SK-N-SH treated with all-trans-retinoic acid at 6 μM for 48 hours (cell line): Measurements from ENCODE around the gene SLC1A7.

Experiments used
- ATAC-seq: fragments of 200-7000 bp; cut with Tn5 transposase; 3 replicates; pipeline ENCODE4 v1.9.1; 2020; ENCODE audit warnings: mild to moderate bottlenecking, moderate library complexity
- BACH2 ChIP-seq: fragments of 250-450 bp; sonication (Bioruptor Pico); IDR thresholded peaks from 2 replicates; pipeline ENCODE4 v1.9.0; 2021; ENCODE audit warnings: mild to moderate bottlenecking, borderline replicate concordance
- CSRNP3 ChIP-seq: fragments of 250-450 bp; sonication (Bioruptor Pico); IDR thresholded peaks from 2 replicates; pipeline ENCODE4 v1.5.1; 2021; ENCODE audit warnings: mild to moderate bottlenecking, moderate library complexity
- ESRRG ChIP-seq: fragments of 250-450 bp; sonication (Bioruptor Pico); IDR thresholded peaks from 2 replicates; pipeline ENCODE4 v1.6.1; 2021; ENCODE audit warnings: mild to moderate bottlenecking
- GLIS3 ChIP-seq: fragments of 250-450 bp; sonication (Bioruptor Pico); IDR thresholded peaks from 2 replicates; pipeline ENCODE4 v1.5.0; 2020; ENCODE audit warnings: mild to moderate bottlenecking, moderate library complexity
- OSR1 ChIP-seq: fragments of 250-450 bp; sonication (Bioruptor Pico); IDR thresholded peaks from 2 replicates; pipeline ENCODE4 v1.8.0; 2022; ENCODE audit warnings: moderate library complexity, mild to moderate bottlenecking, inconsistent platforms
- PPARA ChIP-seq: fragments of 250-450 bp; sonication (Bioruptor Pico); IDR thresholded peaks from 2 replicates; pipeline ENCODE4 v1.5.0; 2020; ENCODE audit warnings: mild to moderate bottlenecking, borderline replicate concordance
- RARB ChIP-seq: fragments of 250-450 bp; sonication (Bioruptor Pico); IDR thresholded peaks from 2 replicates; pipeline ENCODE4 v1.8.0; 2021; ENCODE audit warnings: mild to moderate bottlenecking, moderate library complexity
- SNAI2 ChIP-seq: fragments of 250-450 bp; sonication (Bioruptor Pico); IDR thresholded peaks from 2 replicates; pipeline ENCODE4 v1.5.0; 2020; ENCODE audit warnings: mild to moderate bottlenecking, moderate library complexity
- TCF4 ChIP-seq: fragments of 250-450 bp; sonication (Bioruptor Pico); IDR thresholded peaks from 2 replicates; pipeline ENCODE4 v1.8.0; 2021; ENCODE audit warnings: mild to moderate bottlenecking, moderate library complexity, borderline replicate concordance
- TOX ChIP-seq: fragments of 250-450 bp; sonication (Bioruptor Pico); IDR thresholded peaks from 2 replicates; pipeline ENCODE4 v1.8.0; 2021; ENCODE audit warnings: mild to moderate bottlenecking, moderate library complexity, borderline replicate concordance
- TSHZ2 ChIP-seq: fragments of 250-450 bp; sonication (Bioruptor Pico); IDR thresholded peaks from 2 replicates; pipeline ENCODE4 v1.5.0; 2020; ENCODE audit warnings: mild to moderate bottlenecking, moderate library complexity
- ZC3H10 ChIP-seq: fragments of 250-450 bp; sonication (Bioruptor Pico); IDR thresholded peaks from 2 replicates; pipeline ENCODE4 v1.5.1; 2021; ENCODE audit warnings: mild to moderate bottlenecking, moderate library complexity
- ZFP30 ChIP-seq: fragments of 450-650 bp; formaldehyde crosslinking; IDR thresholded peaks from 2 replicates; pipeline ENCODE4 v1.5.0; 2022; ENCODE audit warnings: mild to moderate bottlenecking, moderate library complexity
- ZNF565 ChIP-seq: fragments of 450-650 bp; formaldehyde crosslinking; conservative IDR thresholded peaks from 2 replicates; pipeline ENCODE4 v1.5.0; 2020; ENCODE audit warnings: low read depth, mild to moderate bottlenecking, moderate library complexity
- ZNF70 ChIP-seq: fragments of 450-650 bp; formaldehyde crosslinking; IDR thresholded peaks from 2 replicates; pipeline ENCODE4 v1.5.0; 2020; ENCODE audit warnings: mild to moderate bottlenecking, moderate library complexity
- ZNF8 ChIP-seq: fragments of 450-650 bp; formaldehyde crosslinking; IDR thresholded peaks from 2 replicates; pipeline ENCODE4 v1.5.0; 2020; ENCODE audit warnings: mild to moderate bottlenecking, moderate library complexity
- TF ChIP-seq, protein P1 (sequence below): fragments of 250-450 bp; sonication (Bioruptor Pico); IDR thresholded peaks from 2 replicates; pipeline ENCODE4 v1.5.1; 2020; ENCODE audit warnings: low read depth, mild to moderate bottlenecking, moderate library complexity

Gene SLC1A7

DNA sequence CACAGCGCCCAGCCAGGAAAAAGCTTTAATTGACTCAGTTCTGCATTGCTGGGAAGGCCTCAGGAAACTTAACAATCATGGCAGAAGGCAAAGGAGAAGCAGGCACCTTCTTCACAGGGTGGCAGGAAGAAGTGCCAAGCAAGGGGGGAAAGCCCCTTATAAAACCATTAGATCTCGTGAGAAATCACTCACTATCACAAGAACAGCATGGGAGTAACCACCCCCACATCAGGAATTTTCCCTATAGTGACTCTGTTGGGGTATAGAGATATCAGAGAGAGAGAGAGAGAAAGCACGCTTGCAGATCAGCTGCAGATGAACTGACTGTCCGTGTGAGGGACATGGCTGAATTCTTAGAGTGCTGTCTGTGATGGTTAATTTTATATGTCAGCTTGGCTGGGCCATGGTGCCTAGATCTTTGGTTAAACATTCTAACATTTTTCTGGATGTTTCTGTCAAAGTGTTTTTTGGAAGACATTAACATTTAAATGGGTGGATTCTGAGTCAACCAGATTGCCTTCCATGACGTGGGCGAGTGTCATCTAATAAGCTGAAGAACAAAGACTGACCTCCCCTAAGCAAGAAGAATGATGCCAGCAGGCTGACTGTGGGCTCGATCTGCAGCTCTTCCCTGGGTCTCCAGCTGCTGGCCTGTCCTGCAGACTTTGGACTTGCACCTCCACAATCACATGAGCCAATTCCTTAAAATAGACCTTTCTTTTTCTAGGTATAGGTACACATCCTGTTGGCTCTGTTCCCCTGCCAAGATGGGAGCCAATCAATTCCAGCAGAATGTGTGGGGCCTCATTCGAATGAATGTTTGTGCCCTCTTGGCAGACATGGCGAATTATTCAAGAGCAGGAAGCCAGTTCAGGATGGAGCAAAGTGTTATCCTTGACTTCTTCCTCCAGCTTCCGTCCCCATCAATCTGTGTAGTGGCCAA is 32.8 kb upstream of the SLC1A7 start:
- TF ChIP-seq CSRNP3 (CRISPR knock-in tag) = no peak
- TF ChIP-seq TSHZ2 = no peak
- no peak for TF ChIP-seq ZC3H10 (CRISPR knock-in tag)
- TF ChIP-seq ESRRG = no peak
- TF ChIP-seq BACH2 (CRISPR knock-in tag) = no peak
- TF ChIP-seq TCF4 (CRISPR knock-in tag) = no peak
- TF ChIP-seq, all 23 proteins: peak for 0
- no peak for ATAC-seq

- TF ChIP-seq OSR1 = no peak
- no peak for TF ChIP-seq ZFP30
- TF ChIP-seq ZNF70 (CRISPR knock-in tag) = no peak
- TF ChIP-seq RARB (CRISPR knock-in tag) = no peak
- no peak for TF ChIP-seq PPARA (CRISPR knock-in tag)
- TF ChIP-seq, protein P1, sequence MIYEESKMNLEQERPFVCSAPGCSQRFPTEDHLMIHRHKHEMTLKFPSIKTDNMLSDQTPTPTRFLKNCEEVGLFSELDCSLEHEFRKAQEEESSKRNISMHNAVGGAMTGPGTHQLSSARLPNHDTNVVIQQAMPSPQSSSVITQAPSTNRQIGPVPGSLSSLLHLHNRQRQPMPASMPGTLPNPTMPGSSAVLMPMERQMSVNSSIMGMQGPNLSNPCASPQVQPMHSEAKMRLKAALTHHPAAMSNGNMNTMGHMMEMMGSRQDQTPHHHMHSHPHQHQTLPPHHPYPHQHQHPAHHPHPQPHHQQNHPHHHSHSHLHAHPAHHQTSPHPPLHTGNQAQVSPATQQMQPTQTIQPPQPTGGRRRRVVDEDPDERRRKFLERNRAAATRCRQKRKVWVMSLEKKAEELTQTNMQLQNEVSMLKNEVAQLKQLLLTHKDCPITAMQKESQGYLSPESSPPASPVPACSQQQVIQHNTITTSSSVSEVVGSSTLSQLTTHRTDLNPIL (CRISPR knock-in tag) = no peak
- TF ChIP-seq ZNF8 = no peak
- no peak for TF ChIP-seq TOX (CRISPR knock-in tag)
- no peak for TF ChIP-seq ESRRG
- no peak for TF ChIP-seq TSHZ2
- TF ChIP-seq ZNF565 (CRISPR knock-in tag) = no peak
- TF ChIP-seq GLIS3 (CRISPR knock-in tag) = no peak
- ATAC-seq = peak; percentile 64
These were observed 30.1 kb upstream of the SLC1A7 start for GRCh38 chr1:53172426-53173128.

GRCh38 chr1:53166912-53167311 is 24.5 kb upstream of the SLC1A7 start:
- TF ChIP-seq TSHZ2 = no peak
- TF ChIP-seq SNAI2 (CRISPR knock-in tag) = no peak
- TF ChIP-seq ESRRG = no peak
- no peak for ATAC-seq
